Measurements from ENCODE around the gene INSYN1.

GRCh38 chr15:73755946-73756345, 2.8 kb upstream of the INSYN1 start:
- TF ChIP-seq, protein P1, sequence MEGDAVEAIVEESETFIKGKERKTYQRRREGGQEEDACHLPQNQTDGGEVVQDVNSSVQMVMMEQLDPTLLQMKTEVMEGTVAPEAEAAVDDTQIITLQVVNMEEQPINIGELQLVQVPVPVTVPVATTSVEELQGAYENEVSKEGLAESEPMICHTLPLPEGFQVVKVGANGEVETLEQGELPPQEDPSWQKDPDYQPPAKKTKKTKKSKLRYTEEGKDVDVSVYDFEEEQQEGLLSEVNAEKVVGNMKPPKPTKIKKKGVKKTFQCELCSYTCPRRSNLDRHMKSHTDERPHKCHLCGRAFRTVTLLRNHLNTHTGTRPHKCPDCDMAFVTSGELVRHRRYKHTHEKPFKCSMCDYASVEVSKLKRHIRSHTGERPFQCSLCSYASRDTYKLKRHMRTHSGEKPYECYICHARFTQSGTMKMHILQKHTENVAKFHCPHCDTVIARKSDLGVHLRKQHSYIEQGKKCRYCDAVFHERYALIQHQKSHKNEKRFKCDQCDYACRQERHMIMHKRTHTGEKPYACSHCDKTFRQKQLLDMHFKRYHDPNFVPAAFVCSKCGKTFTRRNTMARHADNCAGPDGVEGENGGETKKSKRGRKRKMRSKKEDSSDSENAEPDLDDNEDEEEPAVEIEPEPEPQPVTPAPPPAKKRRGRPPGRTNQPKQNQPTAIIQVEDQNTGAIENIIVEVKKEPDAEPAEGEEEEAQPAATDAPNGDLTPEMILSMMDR (IDR thresholded peaks at IDR 0.05; ENCODE audit: insufficient read depth, low read length, poor library complexity, severe bottlenecking), result no peak
- no peak for TF ChIP-seq EZH2phosphoT487 (conservative IDR thresholded peaks at IDR 0.05; ENCODE audit: low read length)
